ENCODE measurements around the gene CDH23. TPM values are rescaled to one million over a fixed set of nuclear protein-coding genes. Genes with fewer than 3 reads are reported as not detected.
A peak's percentile ranks its signal among the peaks of the same experiment; 100 is the strongest.

CDH23 gene
- total RNA-seq, 1 experiment from 2014 or later: 7.8 TPM

DNA sequence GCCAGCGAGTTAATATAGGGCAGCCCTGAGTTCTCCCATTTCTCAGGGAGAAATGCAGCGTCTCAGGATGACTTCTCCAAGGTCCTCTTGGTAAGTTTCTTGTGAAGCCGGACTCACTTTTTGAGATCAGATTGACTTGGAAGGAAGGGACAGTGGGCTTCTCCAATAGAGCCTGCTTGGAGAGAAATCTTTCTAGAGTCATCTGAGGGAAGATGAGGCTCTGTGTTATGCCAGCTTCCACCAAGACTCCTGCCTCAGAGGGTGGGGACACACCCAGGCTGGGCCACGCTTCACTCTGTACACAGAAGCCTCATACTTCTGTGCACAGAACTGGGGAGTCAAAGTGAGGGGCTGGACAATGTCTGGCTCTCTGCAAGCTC is 317.3 kb downstream of the CDH23 start:
- H3K4me1 ChIP-seq (replicated peaks; ENCODE audit: insufficient read depth): peaks cover 18% of the 10 kb centered on the region
- no TSS peak for BruUV-seq (replicated peaks)
- ChIA-PET POLR2A (ENCODE audit: unreplicated experiment) (interaction anchor here (0.6 to 0.7 kb wide), 2 partner anchors 53 to 127 kb away, joined by 3 to 6 read pairs; no protein-coding TSS in a partner anchor), CTCF (interaction anchor here (0.5 to 1.5 kb wide), 4 partner anchors 21 to 399 kb away, joined by 3 to 7 read pairs (median 4); partner anchors contain the start of gene VSIR)
- H3F3A ChIP-seq (ENCODE audit: insufficient read depth, low read depth): peaks cover 6% of the 10 kb centered on the region; the same call in 1 of the 2 replicates
- H3K9me2 ChIP-seq (ENCODE audit: insufficient read depth): no peaks in the 10 kb centered on the region
- H3K27me3 ChIP-seq (ENCODE audit: insufficient read depth, low read depth): no peaks in the 10 kb centered on the region
- peak overlapping the region; percentile 39 for H3K4me2 ChIP-seq
- H3K79me2 ChIP-seq (ENCODE audit: low read depth): no peaks in the 10 kb centered on the region
- no peak for TF ChIP-seq EZH2 (IDR thresholded peaks at IDR 0.05; ENCODE audit: low read depth)
- TF ChIP-seq, protein P1, sequence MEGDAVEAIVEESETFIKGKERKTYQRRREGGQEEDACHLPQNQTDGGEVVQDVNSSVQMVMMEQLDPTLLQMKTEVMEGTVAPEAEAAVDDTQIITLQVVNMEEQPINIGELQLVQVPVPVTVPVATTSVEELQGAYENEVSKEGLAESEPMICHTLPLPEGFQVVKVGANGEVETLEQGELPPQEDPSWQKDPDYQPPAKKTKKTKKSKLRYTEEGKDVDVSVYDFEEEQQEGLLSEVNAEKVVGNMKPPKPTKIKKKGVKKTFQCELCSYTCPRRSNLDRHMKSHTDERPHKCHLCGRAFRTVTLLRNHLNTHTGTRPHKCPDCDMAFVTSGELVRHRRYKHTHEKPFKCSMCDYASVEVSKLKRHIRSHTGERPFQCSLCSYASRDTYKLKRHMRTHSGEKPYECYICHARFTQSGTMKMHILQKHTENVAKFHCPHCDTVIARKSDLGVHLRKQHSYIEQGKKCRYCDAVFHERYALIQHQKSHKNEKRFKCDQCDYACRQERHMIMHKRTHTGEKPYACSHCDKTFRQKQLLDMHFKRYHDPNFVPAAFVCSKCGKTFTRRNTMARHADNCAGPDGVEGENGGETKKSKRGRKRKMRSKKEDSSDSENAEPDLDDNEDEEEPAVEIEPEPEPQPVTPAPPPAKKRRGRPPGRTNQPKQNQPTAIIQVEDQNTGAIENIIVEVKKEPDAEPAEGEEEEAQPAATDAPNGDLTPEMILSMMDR (conservative IDR thresholded peaks at IDR 0.05): no peak
- peak overlapping the region; percentile 50 for H3K27ac ChIP-seq
- H3K36me3 ChIP-seq (ENCODE audit: low read depth): no peaks in the 10 kb centered on the region
- no peaks in the 10 kb centered on the region for H3K9me3 ChIP-seq (ENCODE audit: insufficient read depth, low read depth)
- H3K4me3 ChIP-seq: no peak overlapping the region
- H4K20me1 ChIP-seq (ENCODE audit: insufficient read depth): no peaks in the 10 kb centered on the region
- intact Hi-C loops (cut with micrococcal nuclease; ENCODE audit: unreplicated experiment): loop anchor here (5.0 kb wide), 1 partner anchor 98 kb away; no protein-coding TSS in a partner anchor
- DNase-seq: no peak
- H2AFZ ChIP-seq: peak overlapping the region; percentile 5; the same call in 1 of the 2 replicates

DNA sequence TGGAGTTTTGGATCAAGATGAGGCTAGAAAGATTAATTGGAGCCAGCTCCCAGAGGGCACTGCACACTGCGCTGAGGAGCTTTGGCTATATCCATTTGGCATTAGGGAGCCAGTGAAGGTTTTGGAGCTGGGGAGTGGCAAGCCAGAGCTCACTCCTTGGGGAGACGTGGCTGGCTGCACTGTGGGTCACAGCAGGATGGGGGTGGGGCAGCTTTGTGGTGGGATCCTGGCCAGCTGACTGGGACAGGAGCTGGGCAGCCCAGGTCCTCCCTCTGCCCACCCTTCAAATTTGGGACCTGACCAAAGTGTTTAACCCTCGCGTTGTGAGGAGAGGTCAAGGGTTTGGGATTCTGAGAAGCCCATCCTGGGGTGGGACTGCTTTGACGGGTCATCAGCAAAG is 317.9 kb downstream of the CDH23 start:
- Histone ChIP-seq H3F3A (ENCODE audit: insufficient read depth, low read depth) (peaks cover 6% of the 10 kb centered on the region; the same call in 1 of the 2 replicates), H3K27me3 (ENCODE audit: insufficient read depth, low read depth) (no peaks in the 10 kb centered on the region), H3K9me3 (ENCODE audit: insufficient read depth, low read depth) (no peaks in the 10 kb centered on the region), H3K79me2 (ENCODE audit: low read depth) (no peaks in the 10 kb centered on the region), H3K4me1 (replicated peaks; ENCODE audit: insufficient read depth) (peaks cover 14% of the 10 kb centered on the region), H2AFZ (no peak overlapping the region), H3K4me3 (no peak overlapping the region), H4K20me1 (ENCODE audit: insufficient read depth) (no peaks in the 10 kb centered on the region), H3K9me2 (ENCODE audit: insufficient read depth) (no peaks in the 10 kb centered on the region), H3K36me3 (ENCODE audit: low read depth) (no peaks in the 10 kb centered on the region), H3K4me2 (peak overlapping the region; percentile 39), H3K27ac (peak overlapping the region; percentile 50)
- no TSS peak for BruUV-seq (replicated peaks)
- DNase-seq: no peak
- no peak for TF ChIP-seq EZH2 (IDR thresholded peaks at IDR 0.05; ENCODE audit: low read depth)
- TF ChIP-seq, protein P1 (conservative IDR thresholded peaks at IDR 0.05): no peak
- POLR2A ChIA-PET (ENCODE audit: unreplicated experiment): interaction anchor here (0.7 kb wide), 1 partner anchor 127 kb away, joined by 3 read pairs; no protein-coding TSS in a partner anchor
- CTCF ChIA-PET: interaction anchor here (0.5 to 1.5 kb wide), 3 partner anchors 22 to 399 kb away, joined by 3 to 7 read pairs (median 4); partner anchors contain the start of gene VSIR
- intact Hi-C loops (cut with micrococcal nuclease; ENCODE audit: unreplicated experiment): loop anchor here (5.0 kb wide), 1 partner anchor 98 kb away; no protein-coding TSS in a partner anchor

DNA sequence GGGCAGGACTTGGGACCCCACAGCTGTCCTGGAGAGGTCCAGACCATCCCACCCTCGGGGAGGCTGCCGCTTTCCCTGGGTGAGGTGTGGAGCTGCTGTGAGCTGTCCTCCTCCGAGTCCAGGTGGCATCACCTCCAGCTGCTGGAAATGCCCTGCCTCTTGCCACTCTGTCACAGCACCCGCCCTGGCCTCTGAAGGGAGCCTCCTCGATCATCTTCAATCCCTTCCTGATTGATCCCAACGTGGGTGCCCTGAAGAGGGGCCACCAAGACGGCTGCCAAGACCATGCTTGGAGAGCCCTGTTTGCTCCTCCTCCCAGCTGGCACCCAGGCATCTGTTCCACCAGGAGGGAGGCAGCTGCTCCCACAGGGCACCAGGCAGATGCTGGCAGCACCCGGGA is 318.3 kb downstream of the CDH23 start:
- TF ChIP-seq, protein P1 (conservative IDR thresholded peaks at IDR 0.05): no peak
- no peak for TF ChIP-seq EZH2 (IDR thresholded peaks at IDR 0.05; ENCODE audit: low read depth)

More for the DNA sequence above, 318.3 kb downstream of the CDH23 start:
- peaks cover 6% of the 10 kb centered on the region; the same call in 1 of the 2 replicates for H3F3A ChIP-seq (ENCODE audit: insufficient read depth, low read depth)
- no peaks in the 10 kb centered on the region for H3K9me2 ChIP-seq (ENCODE audit: insufficient read depth)
- no peaks in the 10 kb centered on the region for H3K79me2 ChIP-seq (ENCODE audit: low read depth)
- DNase-seq: no peak
- no peak overlapping the region for H3K4me3 ChIP-seq
- intact Hi-C loops (cut with micrococcal nuclease; ENCODE audit: unreplicated experiment): no loop called here
- no peak overlapping the region for H3K27ac ChIP-seq
- no peaks in the 10 kb centered on the region for H3K9me3 ChIP-seq (ENCODE audit: insufficient read depth, low read depth)
- no peak overlapping the region for H3K4me2 ChIP-seq
- no peak overlapping the region for H2AFZ ChIP-seq
- POLR2A ChIA-PET (ENCODE audit: unreplicated experiment): no interaction called here
- no TSS peak for BruUV-seq (replicated peaks)
- H3K36me3 ChIP-seq (ENCODE audit: low read depth): no peaks in the 10 kb centered on the region
- no peaks in the 10 kb centered on the region for H4K20me1 ChIP-seq (ENCODE audit: insufficient read depth)
- H3K27me3 ChIP-seq (ENCODE audit: insufficient read depth, low read depth): no peaks in the 10 kb centered on the region
- H3K4me1 ChIP-seq (replicated peaks; ENCODE audit: insufficient read depth): peaks cover 14% of the 10 kb centered on the region
- CTCF ChIA-PET: interaction anchor here (1.5 kb wide), 1 partner anchor 58 kb away, joined by 4 read pairs; the partner anchor contains the start of gene VSIR
